ENCODE measurements around the gene PTPRM.

DNA sequence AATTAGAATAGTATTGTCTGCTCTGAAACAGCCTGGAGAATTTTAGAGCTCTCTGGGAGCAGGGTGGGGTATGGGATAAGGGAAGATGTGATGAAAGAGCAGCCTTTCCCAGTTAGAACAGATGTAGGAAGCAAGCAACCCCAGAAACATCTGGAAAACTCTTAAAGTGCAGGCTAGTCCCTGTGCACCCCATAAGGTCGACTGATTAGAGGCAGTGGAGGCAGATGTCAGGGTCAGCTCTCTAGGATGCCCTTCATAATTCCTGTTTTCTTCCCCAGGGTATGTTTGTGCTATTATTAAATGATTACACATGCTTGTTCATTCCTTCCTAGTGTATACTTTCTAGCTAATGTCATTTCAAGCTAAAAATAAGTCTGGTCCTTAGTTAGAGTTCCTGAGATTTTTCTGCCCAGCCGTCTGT, 41.7 kb downstream of the PTPRM start:
- TF ChIP-seq, protein P1, sequence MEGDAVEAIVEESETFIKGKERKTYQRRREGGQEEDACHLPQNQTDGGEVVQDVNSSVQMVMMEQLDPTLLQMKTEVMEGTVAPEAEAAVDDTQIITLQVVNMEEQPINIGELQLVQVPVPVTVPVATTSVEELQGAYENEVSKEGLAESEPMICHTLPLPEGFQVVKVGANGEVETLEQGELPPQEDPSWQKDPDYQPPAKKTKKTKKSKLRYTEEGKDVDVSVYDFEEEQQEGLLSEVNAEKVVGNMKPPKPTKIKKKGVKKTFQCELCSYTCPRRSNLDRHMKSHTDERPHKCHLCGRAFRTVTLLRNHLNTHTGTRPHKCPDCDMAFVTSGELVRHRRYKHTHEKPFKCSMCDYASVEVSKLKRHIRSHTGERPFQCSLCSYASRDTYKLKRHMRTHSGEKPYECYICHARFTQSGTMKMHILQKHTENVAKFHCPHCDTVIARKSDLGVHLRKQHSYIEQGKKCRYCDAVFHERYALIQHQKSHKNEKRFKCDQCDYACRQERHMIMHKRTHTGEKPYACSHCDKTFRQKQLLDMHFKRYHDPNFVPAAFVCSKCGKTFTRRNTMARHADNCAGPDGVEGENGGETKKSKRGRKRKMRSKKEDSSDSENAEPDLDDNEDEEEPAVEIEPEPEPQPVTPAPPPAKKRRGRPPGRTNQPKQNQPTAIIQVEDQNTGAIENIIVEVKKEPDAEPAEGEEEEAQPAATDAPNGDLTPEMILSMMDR (IDR thresholded peaks at IDR 0.05): no peak
- TF ChIP-seq POLR2AphosphoS5 (IDR thresholded peaks at IDR 0.05; ENCODE audit: low read depth, low read length) (no peak), TCF7L2 (IDR thresholded peaks at IDR 0.05; ENCODE audit: low read depth, low read length) (no peak)

All from Panc1 (cell line).